ENCODE results near the gene PSME1. TPM values are rescaled to one million over a fixed set of nuclear protein-coding genes. Genes with fewer than 3 reads are reported as not detected.
A peak's percentile ranks its signal among the peaks of the same experiment; 100 is the strongest.

Gene PSME1
- total RNA-seq, 1 experiment from 2014 or later, result 76.8 TPM

DNA sequence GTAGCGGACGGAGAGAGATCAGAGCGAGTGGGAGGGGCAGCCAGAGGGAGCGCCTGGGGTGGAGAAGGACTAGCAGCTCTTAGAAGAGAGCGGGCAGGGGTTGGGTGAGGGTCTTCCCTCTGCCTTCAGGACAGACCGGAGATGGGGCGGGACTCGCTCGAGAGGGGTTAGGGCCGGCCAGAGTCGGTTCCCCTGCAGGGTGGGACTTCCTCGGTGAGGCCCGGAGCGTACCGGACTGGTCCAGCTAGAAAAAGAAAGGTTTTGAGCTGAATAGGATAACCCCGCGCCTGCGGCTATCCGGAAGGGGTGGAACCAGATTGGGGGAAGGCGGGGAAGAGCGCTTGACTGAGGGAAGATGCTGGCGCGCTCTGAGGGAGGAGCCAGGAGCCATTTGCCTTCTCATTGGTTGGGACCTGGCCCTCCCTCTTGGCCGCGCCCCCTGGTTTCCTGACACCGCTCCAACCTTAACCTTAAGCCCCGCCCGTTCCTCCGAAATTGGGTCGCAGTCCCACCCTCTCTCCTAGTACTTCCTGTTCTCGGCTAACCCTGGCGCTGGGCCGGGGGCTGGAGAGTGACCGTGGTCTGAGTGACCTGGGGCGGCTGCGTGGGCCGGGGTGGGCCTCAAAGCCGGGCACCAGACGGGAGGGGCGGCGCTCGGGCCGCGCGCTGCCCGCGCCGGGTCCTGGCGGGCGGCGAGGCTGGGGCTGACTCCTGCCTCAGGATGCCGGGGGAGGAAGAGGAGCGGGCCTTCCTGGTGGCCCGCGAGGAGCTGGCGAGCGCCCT is 11.2 kb downstream of the PSME1 start, which contains the start of gene RNF31:
Gene RNF31 (plus strand): TSS at position 521 of the 783 bp plus-strand sequence. CDS start 201 bp downstream, at position 722.
- ChIA-PET CTCF (interaction anchor here (0.5 to 4.1 kb wide), 20 partner anchors 11 to 284 kb away, joined by 3 to 55 read pairs (median 4); partner anchors contain the start of genes DCAF11, DHRS1, IPO4 and IRF9), POLR2A (interaction anchor here (0.6 to 3.3 kb wide), 15 partner anchors 10 to 114 kb away, joined by 3 to 24 read pairs (median 4); partner anchors contain the start of genes CHMP4A, DCAF11, IRF9 and NRL)
- peaks cover 44% of the 10 kb centered on the region for H3K36me3 Mint-ChIP-seq
- H3K27ac Mint-ChIP-seq, result peak within 1 kb of the TSS; percentile 98
- H3K4me3 Mint-ChIP-seq, result peak within 1 kb of the TSS; percentile 99
- H3K27me3 Mint-ChIP-seq (ENCODE audit: low read depth), result no peaks in the 10 kb centered on the region
- H3K9me3 Mint-ChIP-seq, result no peaks in the 10 kb centered on the region
- peak; percentile 89 for ATAC-seq
- peaks cover 21% of the 10 kb centered on the region for H3K4me1 Mint-ChIP-seq
- TF ChIP-seq ZNF263 (CRISPR knock-in tag; IDR thresholded peaks at IDR 0.05; ENCODE audit: low read depth) (no peak), FOXP4 (CRISPR knock-in tag; IDR thresholded peaks at IDR 0.05) (0 out of 2 replicates have a peak, but pooled peaks have one; percentile 33), SP1 (CRISPR knock-in tag; conservative IDR thresholded peaks at IDR 0.05) (peak; percentile 57; the same call in 1 of the 2 replicates), NFYB (CRISPR knock-in tag; conservative IDR thresholded peaks at IDR 0.05; ENCODE audit: low read depth) (peak; percentile 49; the same call in 1 of the 2 replicates), ARID4B (CRISPR knock-in tag; IDR thresholded peaks at IDR 0.05; ENCODE audit: borderline replicate concordance) (peak; percentile 85), JUN (CRISPR knock-in tag; IDR thresholded peaks at IDR 0.05) (0 out of 2 replicates have a peak, but pooled peaks have one; percentile 48), NFATC4 (CRISPR knock-in tag; IDR thresholded peaks at IDR 0.05) (no peak), TEAD1 (CRISPR knock-in tag; IDR thresholded peaks at IDR 0.05) (peak; percentile 47; the same call in 1 of the 2 replicates), GRHL2 (CRISPR knock-in tag; IDR thresholded peaks at IDR 0.05; ENCODE audit: insufficient replicate concordance, severe bottlenecking) (no peak), FOXJ3 (CRISPR knock-in tag; IDR thresholded peaks at IDR 0.05; ENCODE audit: borderline replicate concordance) (no peak), GABPB1 (CRISPR knock-in tag; IDR thresholded peaks at IDR 0.05) (peak; percentile 5; the same call in 1 of the 2 replicates), ETV6 (CRISPR knock-in tag; IDR thresholded peaks at IDR 0.05) (no peak), SMAD4 (CRISPR knock-in tag; IDR thresholded peaks at IDR 0.05) (0 out of 2 replicates have a peak, but pooled peaks have one; percentile 22), ZNF219 (CRISPR knock-in tag; IDR thresholded peaks at IDR 0.05; ENCODE audit: borderline replicate concordance) (peak; percentile 36; the same call in 1 of the 2 replicates)
- TF ChIP-seq, protein P1, sequence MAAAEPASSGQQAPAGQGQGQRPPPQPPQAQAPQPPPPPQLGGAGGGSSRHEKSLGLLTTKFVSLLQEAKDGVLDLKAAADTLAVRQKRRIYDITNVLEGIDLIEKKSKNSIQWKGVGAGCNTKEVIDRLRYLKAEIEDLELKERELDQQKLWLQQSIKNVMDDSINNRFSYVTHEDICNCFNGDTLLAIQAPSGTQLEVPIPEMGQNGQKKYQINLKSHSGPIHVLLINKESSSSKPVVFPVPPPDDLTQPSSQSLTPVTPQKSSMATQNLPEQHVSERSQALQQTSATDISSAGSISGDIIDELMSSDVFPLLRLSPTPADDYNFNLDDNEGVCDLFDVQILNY (CRISPR knock-in tag; IDR thresholded peaks at IDR 0.05), result no peak
- DNase-seq (ENCODE audit: low spot score), result peak; percentile 98

Measured in WTC11 (cell line).